ENCODE measurements around the gene NABP1.

- TF ChIP-seq POLR2A (IDR thresholded peaks at IDR 0.05) (peak; percentile 58), CTCF (IDR thresholded peaks at IDR 0.05) (no peak)
Observed at GRCh38 chr2:191688934-191689695, 11.2 kb downstream of the NABP1 start.

Measured in right lobe of liver (tissue), 4 donors.